Panc1 (cell line): ENCODE measurements around the gene SLC43A1. TPM values are rescaled to one million over a fixed set of nuclear protein-coding genes. Genes with fewer than 3 reads are reported as not detected.

Source experiments
- ATAC-seq: fragments of 200-7000 bp; cut with Tn5 transposase; 2 replicates; pipeline ENCODE4 v1.9.1; 2020; ENCODE audit warnings: mild to moderate bottlenecking, moderate library complexity
- Bru-seq: library from RNA; stranded (reverse); fragments of 400-500 nt; gene quantifications from one replicate; lab custom pipeline; 2021; lab: Mats Ljungman, UMichigan
- BruChase-seq, 2 experiments: library from RNA; stranded (reverse); fragments of 400-500 nt; gene quantifications; one replicate each; lab custom pipeline; 2021; lab: Mats Ljungman, UMichigan
- BruUV-seq: library from RNA; stranded (reverse); fragments of 400-500 nt; replicated peaks from 2 replicates; lab custom pipeline; 2021; lab: Mats Ljungman, UMichigan
- CTCF ChIA-PET: fragments of 300-600 bp; sonication (Branson Sonifier 250); formaldehyde crosslinking; loops from one replicate; lab custom pipeline; 2022; ENCODE audit warnings: antibody characterized with exemption; lab: Charles Lee
- POLR2A ChIA-PET: fragments of 300-600 bp; sonication (Branson Sonifier 250); formaldehyde crosslinking; loops from one replicate; lab custom pipeline; 2022; ENCODE audit warnings: antibody characterized with exemption; lab: Charles Lee
- DNase-seq: peaks from one replicate; pipeline ENCODE4 v3.0.0-alpha.2; 2010; ENCODE audit warnings: low read depth, low spot score
- H3K27ac ChIP-seq: 2 replicates; pipeline ENCODE4 v1.5.1; 2011; ENCODE audit warnings: mild to moderate bottlenecking, low read length, inconsistent platforms
- H3K27me3 ChIP-seq: fragments of 200-500 bp; sonication (Bioruptor generic); 2 replicates; pipeline ENCODE4 v1.6.0; 2014; ENCODE audit warnings: low read length, inconsistent platforms; ENCODE audit not compliant: control insufficient read depth, insufficient read depth
- H3K36me3 ChIP-seq: fragments of 200-500 bp; sonication (Bioruptor generic); 2 replicates; pipeline ENCODE4 v1.5.1; 2014; ENCODE audit warnings: inconsistent platforms, mild to moderate bottlenecking, low read length, moderate library complexity; ENCODE audit not compliant: control insufficient read depth, insufficient read depth
- H3K4me1 ChIP-seq: 2 replicates; pipeline ENCODE4 v1.5.1; 2011; ENCODE audit warnings: inconsistent platforms, mild to moderate bottlenecking, low read length, moderate library complexity; ENCODE audit not compliant: control insufficient read depth, insufficient read depth
- H3K4me3 ChIP-seq, 2 experiments: 2 replicates each; pipeline ENCODE4 v1.5.1; 2011 to 2012; ENCODE audit warnings: low read depth in 2 of 2, low read length in 2 of 2, mild to moderate bottlenecking in 2 of 2, inconsistent platforms in 1 of 2, moderate library complexity in 1 of 2
- H3K9me3 ChIP-seq: fragments of 200-500 bp; sonication (Bioruptor generic); 2 replicates; pipeline ENCODE4 v1.5.1; 2014; ENCODE audit warnings: low read depth, mild to moderate bottlenecking, inconsistent platforms, low read length, moderate library complexity; ENCODE audit not compliant: control insufficient read depth, insufficient read depth
- POLR2AphosphoS5 ChIP-seq: IDR thresholded peaks from 2 replicates; pipeline ENCODE4 v1.6.1; 2012; ENCODE audit warnings: mild to moderate bottlenecking, low read depth, low read length, moderate library complexity
- SIN3A ChIP-seq: IDR thresholded peaks from 2 replicates; pipeline ENCODE4 v1.6.1; 2012; ENCODE audit warnings: low read depth, mild to moderate bottlenecking, low read length, moderate library complexity, borderline replicate concordance; ENCODE audit not compliant: insufficient read depth
- TCF7L2 ChIP-seq: IDR thresholded peaks from 2 replicates; pipeline ENCODE4 v1.6.1; 2011; ENCODE audit warnings: mild to moderate bottlenecking, low read depth, low read length, inconsistent platforms
- in situ Hi-C: cut with HindIII; loops from 2 replicates; pipeline ENCODE4 v1.10.0; 2016; ENCODE audit warnings: low sequenced_read_pairs, low pct_unique_long_range_greater_than_20kb
- intact Hi-C: fragments of 100-400 bp; cut with micrococcal nuclease; formaldehyde crosslinking; loops from one replicate; pipeline ENCODE4 v1.10.0; 2022; ENCODE audit not compliant: unreplicated experiment
- long read RNA-seq: library from polyadenylated mRNA; unstranded; transcript quantifications from one replicate; pipeline ENCODE4 v2.0.0, GENCODE V29; 2021; ENCODE audit not compliant: unreplicated experiment
- polyA plus RNA-seq: library from polyadenylated mRNA; unstranded; fragments of >200 nt; gene quantifications from one replicate; pipeline ENCODE4 v1.2.1, GENCODE V29; 2012; ENCODE audit warnings: missing spikeins; ENCODE audit not compliant: insufficient read length
- total RNA-seq: library from RNA; stranded (reverse); gene quantifications from one replicate; pipeline ENCODE4 v1.2.1, GENCODE V29; 2021; ENCODE audit not compliant: unreplicated experiment
- TF ChIP-seq, protein P1 (sequence below): fragments of 450-650 bp; IDR thresholded peaks from 2 replicates; pipeline ENCODE4 v1.5.1; 2017; ENCODE audit warnings: mild to moderate bottlenecking
- TF ChIP-seq, protein P2 (sequence below), 2 experiments: IDR thresholded peaks; 2 replicates each; pipeline ENCODE4 v1.6.1; 2011 to 2012; ENCODE audit warnings: low read depth in 2 of 2, control low read depth in 1 of 2, low read length in 1 of 2, mild to moderate bottlenecking in 1 of 2, moderate library complexity in 1 of 2; ENCODE audit not compliant: insufficient read depth in 1 of 2

The SLC43A1 gene
- total RNA-seq (2.0 TPM), Bru-seq, nascent RNA (percentile 31 among the genes with signal in this experiment), BruChase-seq, experiment 1, labeled RNA remaining after a 2-hour chase (percentile 34 among the genes with signal in this experiment), BruChase-seq, experiment 2, labeled RNA remaining after a 6-hour chase (percentile 32 among the genes with signal in this experiment)
- 2.9 TPM for polyA plus RNA-seq
- long read RNA-seq, partial matches to known transcripts = 0 of 2 reads
- long read RNA-seq, other reads (novel, unspliced or antisense) = 1 of 2 reads

DNA sequence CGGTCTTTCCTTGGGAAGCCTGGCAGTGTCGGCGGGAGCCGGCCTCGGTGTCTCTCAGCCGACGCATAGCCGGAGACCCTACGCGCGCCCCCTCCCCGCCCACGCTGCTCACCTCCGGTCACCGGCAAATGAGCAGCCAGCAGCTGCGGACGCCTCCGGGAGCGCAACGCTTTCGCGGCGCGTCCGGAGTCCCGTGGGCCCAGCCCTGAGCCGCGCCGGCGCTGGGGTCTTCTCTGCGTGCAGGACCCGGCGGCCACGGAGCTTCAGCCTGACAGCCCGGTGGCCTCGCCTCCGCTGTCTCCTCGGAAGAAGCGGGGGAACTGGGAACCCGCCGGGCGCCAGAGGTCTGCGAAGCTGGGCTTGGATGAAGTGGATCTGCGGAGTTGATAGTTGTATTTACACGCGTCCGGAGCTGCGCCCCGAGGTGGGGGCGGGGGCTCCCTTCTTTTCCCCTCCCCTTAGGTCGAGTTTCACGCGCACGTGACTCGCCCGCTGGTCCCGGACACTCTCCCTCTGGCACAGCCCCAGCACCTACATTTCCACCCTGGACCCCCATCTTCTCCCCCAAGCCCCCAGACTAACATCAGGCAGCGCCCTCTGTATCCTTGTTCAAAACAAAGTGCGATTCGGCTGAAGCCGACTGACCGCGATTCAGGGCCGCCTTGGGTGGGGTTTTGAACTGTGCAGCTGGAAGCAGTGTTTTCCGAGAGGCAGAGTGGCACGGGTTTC, at the start of gene SLC43A1:
Gene SLC43A1, minus strand, starts transcription at position 371 of the 729 bp plus-strand sequence. CDS start 1,591 bp downstream, outside the sequence.
- no peaks in the 10 kb centered on the region for H3K9me3 ChIP-seq
- no peak within 1 kb of the TSS for H3K27ac ChIP-seq
- in situ Hi-C loops (no loop called here), intact Hi-C loops (no loop called here)
- peak; percentile 45 for ATAC-seq
- DNase-seq = no peak
- no peaks in the 10 kb centered on the region for H3K4me1 ChIP-seq
- TF ChIP-seq, protein P1, sequence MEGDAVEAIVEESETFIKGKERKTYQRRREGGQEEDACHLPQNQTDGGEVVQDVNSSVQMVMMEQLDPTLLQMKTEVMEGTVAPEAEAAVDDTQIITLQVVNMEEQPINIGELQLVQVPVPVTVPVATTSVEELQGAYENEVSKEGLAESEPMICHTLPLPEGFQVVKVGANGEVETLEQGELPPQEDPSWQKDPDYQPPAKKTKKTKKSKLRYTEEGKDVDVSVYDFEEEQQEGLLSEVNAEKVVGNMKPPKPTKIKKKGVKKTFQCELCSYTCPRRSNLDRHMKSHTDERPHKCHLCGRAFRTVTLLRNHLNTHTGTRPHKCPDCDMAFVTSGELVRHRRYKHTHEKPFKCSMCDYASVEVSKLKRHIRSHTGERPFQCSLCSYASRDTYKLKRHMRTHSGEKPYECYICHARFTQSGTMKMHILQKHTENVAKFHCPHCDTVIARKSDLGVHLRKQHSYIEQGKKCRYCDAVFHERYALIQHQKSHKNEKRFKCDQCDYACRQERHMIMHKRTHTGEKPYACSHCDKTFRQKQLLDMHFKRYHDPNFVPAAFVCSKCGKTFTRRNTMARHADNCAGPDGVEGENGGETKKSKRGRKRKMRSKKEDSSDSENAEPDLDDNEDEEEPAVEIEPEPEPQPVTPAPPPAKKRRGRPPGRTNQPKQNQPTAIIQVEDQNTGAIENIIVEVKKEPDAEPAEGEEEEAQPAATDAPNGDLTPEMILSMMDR = no peak
- TF ChIP-seq SIN3A (no peak), POLR2AphosphoS5 (no peak), TCF7L2 (no peak)
- TF ChIP-seq, protein P2, sequence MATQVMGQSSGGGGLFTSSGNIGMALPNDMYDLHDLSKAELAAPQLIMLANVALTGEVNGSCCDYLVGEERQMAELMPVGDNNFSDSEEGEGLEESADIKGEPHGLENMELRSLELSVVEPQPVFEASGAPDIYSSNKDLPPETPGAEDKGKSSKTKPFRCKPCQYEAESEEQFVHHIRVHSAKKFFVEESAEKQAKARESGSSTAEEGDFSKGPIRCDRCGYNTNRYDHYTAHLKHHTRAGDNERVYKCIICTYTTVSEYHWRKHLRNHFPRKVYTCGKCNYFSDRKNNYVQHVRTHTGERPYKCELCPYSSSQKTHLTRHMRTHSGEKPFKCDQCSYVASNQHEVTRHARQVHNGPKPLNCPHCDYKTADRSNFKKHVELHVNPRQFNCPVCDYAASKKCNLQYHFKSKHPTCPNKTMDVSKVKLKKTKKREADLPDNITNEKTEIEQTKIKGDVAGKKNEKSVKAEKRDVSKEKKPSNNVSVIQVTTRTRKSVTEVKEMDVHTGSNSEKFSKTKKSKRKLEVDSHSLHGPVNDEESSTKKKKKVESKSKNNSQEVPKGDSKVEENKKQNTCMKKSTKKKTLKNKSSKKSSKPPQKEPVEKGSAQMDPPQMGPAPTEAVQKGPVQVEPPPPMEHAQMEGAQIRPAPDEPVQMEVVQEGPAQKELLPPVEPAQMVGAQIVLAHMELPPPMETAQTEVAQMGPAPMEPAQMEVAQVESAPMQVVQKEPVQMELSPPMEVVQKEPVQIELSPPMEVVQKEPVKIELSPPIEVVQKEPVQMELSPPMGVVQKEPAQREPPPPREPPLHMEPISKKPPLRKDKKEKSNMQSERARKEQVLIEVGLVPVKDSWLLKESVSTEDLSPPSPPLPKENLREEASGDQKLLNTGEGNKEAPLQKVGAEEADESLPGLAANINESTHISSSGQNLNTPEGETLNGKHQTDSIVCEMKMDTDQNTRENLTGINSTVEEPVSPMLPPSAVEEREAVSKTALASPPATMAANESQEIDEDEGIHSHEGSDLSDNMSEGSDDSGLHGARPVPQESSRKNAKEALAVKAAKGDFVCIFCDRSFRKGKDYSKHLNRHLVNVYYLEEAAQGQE (IDR thresholded peaks at IDR 0.05; ENCODE audit: insufficient read depth in 1 of 2, low read depth in 2 of 2, low read length in 1 of 2) = no peak
- ChIA-PET CTCF (interaction anchor here (0.6 kb wide), 3 partner anchors 17 to 24 kb away, joined by 3 read pairs; no protein-coding TSS in a partner anchor), POLR2A (interaction anchor here (0.6 kb wide), 1 partner anchor 17 kb away, joined by 4 read pairs; no protein-coding TSS in a partner anchor)
- no peaks in the 10 kb centered on the region for H3K36me3 ChIP-seq
- H3K4me3 ChIP-seq = peak within 1 kb of the TSS; percentile 50 to 70
- no TSS peak for BruUV-seq
- peaks cover 3% of the 10 kb centered on the region; the same call in 1 of the 2 replicates for H3K27me3 ChIP-seq

DNA sequence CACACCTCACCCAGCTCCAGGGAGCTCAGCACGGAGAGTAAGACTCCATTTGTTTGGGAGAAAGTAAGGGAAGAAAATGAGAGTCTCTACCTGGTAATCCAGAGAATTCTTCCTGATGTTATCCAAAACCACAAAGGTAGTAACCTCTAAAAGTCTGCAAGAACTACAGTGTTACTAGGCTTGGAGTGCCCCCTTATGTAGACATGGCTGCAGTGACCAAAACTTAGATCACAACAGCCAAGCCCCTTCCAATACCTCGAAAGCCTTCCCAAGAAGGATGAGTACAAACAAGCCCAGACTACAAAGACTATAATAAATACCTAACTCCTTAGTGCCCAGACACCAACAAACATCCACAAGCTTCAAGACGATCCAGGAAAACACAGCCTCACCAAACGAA, 47.1 kb upstream of the SLC43A1 start:
- Histone ChIP-seq H3K27me3 (no peaks in the 10 kb centered on the region), H3K27ac (no peak overlapping the region), H3K4me1 (peaks cover 12% of the 10 kb centered on the region), H3K9me3 (no peaks in the 10 kb centered on the region), H3K36me3 (no peaks in the 10 kb centered on the region), H3K4me3 (no peak overlapping the region)
- in situ Hi-C loops = no loop called here
- intact Hi-C loops = loop anchor here (10.0 kb wide), 1 partner anchor 218 kb away; no protein-coding TSS in a partner anchor
- DNase-seq (no peak), ATAC-seq (no peak; the same call in 1 of the 2 replicates)
- TF ChIP-seq TCF7L2 (no peak), POLR2AphosphoS5 (no peak), SIN3A (no peak)
- TF ChIP-seq, protein P2 (IDR thresholded peaks at IDR 0.05; ENCODE audit: insufficient read depth in 1 of 2, low read depth in 2 of 2, low read length in 1 of 2) = no peak
- TF ChIP-seq, protein P1 = no peak; the same call in 1 of the 2 replicates
- no TSS peak for BruUV-seq
- CTCF ChIA-PET = interaction anchor here (0.7 kb wide), 1 partner anchor 82 kb away, joined by 3 read pairs; no protein-coding TSS in a partner anchor
- POLR2A ChIA-PET = no interaction called here
